ENCODE data around the gene STARD8.
"Not testable (repeated sequence)": the region's sequence is repeated elsewhere in the genome, so short reads cannot be mapped to it uniquely, and the experiment has no call there.

The STARD8 gene, protein sequence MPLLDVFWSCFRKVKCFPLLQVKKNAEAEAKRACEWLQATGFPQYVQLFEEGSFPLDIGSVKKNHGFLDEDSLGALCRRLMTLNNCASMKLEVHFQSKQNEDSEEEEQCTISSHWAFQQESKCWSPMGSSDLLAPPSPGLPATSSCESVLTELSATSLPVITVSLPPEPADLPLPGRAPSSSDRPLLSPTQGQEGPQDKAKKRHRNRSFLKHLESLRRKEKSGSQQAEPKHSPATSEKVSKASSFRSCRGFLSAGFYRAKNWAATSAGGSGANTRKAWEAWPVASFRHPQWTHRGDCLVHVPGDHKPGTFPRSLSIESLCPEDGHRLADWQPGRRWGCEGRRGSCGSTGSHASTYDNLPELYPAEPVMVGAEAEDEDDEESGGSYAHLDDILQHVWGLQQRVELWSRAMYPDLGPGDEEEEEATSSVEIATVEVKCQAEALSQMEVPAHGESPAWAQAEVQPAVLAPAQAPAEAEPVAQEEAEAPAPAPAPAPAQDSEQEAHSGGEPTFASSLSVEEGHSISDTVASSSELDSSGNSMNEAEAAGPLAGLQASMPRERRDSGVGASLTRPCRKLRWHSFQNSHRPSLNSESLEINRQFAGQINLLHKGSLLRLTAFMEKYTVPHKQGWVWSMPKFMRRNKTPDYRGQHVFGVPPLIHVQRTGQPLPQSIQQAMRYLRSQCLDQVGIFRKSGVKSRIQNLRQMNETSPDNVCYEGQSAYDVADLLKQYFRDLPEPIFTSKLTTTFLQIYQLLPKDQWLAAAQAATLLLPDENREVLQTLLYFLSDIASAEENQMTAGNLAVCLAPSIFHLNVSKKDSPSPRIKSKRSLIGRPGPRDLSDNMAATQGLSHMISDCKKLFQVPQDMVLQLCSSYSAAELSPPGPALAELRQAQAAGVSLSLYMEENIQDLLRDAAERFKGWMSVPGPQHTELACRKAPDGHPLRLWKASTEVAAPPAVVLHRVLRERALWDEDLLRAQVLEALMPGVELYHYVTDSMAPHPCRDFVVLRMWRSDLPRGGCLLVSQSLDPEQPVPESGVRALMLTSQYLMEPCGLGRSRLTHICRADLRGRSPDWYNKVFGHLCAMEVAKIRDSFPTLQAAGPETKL

DNA sequence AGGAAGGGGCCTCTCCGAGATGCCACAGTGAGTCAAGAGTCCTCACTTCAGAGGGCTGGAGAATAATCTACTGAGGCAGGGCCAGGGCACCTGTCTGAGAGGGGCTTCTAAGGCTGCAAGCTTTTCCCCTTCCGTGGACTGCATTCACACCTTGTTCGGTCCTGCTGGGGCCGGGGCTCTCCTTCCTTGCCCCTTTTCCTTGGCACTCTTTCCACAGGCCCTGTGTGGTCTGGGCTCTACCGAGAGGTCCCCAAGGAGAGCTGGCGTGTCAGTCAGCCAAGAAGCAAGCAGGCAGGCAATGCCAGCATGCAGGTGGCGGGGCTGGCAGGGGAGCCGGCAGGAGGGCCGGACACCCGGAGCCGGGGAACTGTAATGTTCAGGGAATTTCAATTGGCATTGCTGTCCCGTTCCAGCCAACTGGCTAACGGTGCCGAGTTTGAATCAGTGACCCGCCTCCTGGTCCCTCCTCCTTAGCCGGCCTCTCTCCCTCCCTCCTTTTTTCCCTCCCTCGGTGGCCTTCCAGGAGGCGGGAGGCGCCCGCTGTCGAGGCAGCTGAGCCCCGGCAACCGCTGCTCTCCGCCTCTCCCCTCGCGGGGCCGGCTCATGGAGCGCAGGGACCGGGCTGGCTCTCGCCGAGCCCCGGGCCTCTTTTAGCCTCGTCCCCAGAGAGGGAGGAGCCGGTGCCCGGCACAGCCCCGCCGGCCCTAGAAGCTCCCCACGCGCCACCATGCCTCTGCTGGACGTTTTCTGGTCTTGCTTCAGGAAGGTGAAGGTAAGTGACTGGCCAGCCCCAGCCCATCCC, at the start of gene STARD8:
STARD8 (plus strand) TSS at position 511 of the 802 bp plus-strand sequence; CDS start at position 728, 217 bp downstream.
- in situ Hi-C loops (cut with HindIII; ENCODE audit: low pct_unique_long_range_greater_than_20kb, low sequenced_read_pairs) = no loop called here
- TF ChIP-seq JUND (IDR thresholded peaks at IDR 0.05; ENCODE audit: low read depth) = no peak
- DNase-seq (ENCODE audit: low read depth in 1 of 2, low spot score in 1 of 2) = peak; percentile 38 to 76

DNA sequence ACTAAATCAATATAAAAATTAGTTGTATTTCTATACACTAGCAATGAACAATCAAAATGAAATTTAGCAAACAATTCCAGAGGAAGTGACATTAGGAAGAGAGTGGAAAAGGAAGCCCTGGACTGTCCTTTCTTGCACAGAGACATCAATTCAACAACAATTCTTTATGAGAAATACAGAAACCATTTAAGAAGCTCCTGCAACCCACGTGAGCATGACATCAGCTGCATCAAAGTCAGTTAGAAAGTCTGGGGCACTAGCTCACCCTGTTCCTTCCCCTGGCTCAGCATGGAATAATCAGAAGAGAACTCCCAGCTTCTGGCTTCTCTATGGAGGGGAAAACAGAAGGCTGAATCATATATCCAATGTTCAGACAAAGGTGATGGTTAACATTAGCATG, 48.6 kb upstream of the STARD8 start:
- in situ Hi-C loops (cut with HindIII; ENCODE audit: low pct_unique_long_range_greater_than_20kb, low sequenced_read_pairs) = no loop called here
- no peak for TF ChIP-seq JUND (IDR thresholded peaks at IDR 0.05; ENCODE audit: low read depth)
- no peak for DNase-seq (ENCODE audit: low read depth in 1 of 2, low spot score in 1 of 2)

DNA sequence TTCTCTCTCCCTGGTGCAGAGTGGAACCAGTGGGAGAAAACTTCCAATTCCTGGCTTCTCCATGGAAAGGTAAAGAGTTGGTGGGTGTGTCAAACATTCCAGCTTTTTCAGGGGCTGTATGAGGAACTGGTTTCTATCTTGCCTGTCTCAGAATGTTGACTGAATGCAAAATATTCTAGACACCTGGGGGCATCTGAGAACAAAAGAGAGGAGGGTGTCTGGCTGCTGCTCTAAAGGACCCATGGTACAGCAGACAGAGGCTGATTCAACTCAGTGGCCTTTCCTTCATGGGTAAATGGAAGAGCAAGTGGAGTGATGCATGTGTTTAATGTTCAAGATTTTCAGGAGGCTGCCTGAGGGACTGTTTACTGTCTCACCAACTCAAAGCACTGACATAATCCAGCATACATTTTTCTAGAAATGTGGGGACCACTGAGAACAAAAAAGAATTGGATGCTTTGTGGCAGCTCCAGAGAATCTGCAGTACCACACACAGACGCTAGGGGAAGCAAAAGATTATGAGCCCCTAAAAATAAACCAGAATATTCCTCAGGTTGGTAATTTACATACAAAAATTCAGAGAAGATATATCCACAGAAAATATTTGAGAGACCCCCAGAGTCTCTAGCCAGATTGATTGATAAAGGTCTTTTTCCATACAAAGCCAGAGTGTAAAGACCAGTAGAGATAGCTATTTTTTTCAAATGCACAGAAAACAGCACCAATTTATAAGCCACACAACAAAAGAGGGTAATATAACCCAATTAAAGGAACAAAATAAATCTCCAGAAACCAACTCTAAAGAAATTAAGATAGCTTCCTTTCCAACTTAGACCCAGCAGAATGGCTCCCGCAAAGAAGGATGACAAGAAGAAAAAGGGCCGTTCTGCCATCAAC, 48.0 kb upstream of the STARD8 start:
- no peak for TF ChIP-seq JUND (IDR thresholded peaks at IDR 0.05; ENCODE audit: low read depth)
- peak in 1 of 2 experiments; percentile 14 for DNase-seq (ENCODE audit: low read depth in 1 of 2, low spot score in 1 of 2)
- in situ Hi-C loops (cut with HindIII; ENCODE audit: low pct_unique_long_range_greater_than_20kb, low sequenced_read_pairs) = no loop called here

DNA sequence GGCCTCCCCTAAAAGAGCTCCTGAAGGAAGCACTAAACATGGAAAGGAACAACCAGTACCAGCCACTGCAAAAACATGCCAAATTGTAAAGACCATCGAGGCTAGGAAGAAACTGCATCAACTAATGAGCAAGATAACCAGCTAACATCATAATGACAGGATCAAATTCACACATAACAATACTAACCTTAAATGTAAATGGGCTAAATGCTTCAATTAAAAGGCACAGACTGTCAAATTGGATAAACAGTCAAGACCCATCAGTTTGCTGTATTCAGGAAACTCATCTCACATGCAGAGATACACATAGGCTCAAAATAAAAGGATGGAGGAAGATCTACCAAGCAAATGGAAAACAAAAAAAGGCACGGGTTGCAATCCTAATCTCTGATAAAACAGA, 43.2 kb upstream of the STARD8 start:
- in situ Hi-C loops (cut with HindIII; ENCODE audit: low pct_unique_long_range_greater_than_20kb, low sequenced_read_pairs) = not testable (repeated sequence)

DNA sequence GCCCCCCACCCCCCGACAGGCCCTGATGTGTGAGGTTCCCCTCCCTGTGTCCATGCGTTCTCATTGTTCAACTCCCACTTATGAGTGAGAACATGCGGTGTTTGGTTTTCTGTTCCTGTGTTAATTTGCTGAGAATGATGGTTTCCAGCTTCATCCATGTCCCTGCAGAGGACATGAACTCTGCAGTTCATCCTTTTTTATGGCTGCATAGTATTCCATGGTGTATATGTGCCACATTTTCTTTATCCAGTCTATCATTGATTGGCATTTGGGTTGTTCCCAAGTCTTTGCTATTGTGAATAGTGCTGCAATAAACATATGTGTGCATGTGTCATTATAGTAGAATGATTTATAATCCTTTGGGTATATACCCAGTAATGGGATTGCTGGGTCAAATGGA, 32.7 kb upstream of the STARD8 start:
- DNase-seq (ENCODE audit: low read depth in 1 of 2, low spot score in 1 of 2); in situ Hi-C loops (cut with HindIII; ENCODE audit: low pct_unique_long_range_greater_than_20kb, low sequenced_read_pairs): not testable (repeated sequence)

More for the DNA sequence above, 43.2 kb upstream of the STARD8 start:
- not testable (repeated sequence) for DNase-seq (ENCODE audit: low read depth in 1 of 2, low spot score in 1 of 2)

DNA sequence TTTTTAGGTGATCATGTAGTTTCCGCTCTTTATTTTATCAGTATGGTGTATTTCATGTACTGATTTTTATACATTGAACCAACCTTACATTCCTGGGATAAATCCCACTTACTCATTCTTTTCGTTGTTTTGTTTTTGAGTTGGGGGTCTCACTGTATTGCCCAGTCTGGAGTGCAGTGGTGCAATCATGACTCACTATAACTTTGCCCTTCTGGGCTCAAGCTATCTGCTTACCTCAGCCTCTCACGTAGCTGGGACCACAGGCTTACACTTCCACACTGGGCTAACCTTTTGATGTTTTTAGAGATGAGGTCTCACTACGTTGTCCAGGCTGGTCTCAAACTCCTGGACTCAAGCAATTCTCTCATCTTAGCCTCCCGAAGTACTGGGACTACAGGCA, 19.5 kb upstream of the STARD8 start:
- no peak for DNase-seq (ENCODE audit: low read depth in 1 of 2, low spot score in 1 of 2)
- in situ Hi-C loops (cut with HindIII; ENCODE audit: low pct_unique_long_range_greater_than_20kb, low sequenced_read_pairs) = no loop called here
- no peak for TF ChIP-seq JUND (IDR thresholded peaks at IDR 0.05; ENCODE audit: low read depth)

DNA sequence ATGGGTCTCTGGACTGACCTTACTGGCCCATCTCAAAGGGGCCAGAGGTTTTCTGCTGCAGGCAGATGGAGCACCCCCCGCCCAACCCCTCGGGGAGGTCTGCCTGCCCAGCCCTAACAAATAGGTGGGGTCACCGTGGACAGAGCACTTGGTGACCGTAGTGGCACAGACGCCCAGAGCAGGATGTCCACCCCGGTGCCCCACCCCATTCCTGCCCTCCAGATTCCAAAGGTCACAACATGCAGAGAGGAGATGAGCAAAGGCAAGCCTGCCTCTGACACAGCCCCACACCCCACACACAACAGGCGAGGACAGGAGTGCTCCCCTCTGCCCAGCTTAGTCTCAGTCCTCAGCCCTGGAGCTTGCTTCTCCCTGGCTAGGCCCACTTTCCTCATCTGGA, 17.5 kb upstream of the STARD8 start:
- in situ Hi-C loops (cut with HindIII; ENCODE audit: low pct_unique_long_range_greater_than_20kb, low sequenced_read_pairs); DNase-seq (ENCODE audit: low read depth in 1 of 2, low spot score in 1 of 2): not testable (repeated sequence)

DNA sequence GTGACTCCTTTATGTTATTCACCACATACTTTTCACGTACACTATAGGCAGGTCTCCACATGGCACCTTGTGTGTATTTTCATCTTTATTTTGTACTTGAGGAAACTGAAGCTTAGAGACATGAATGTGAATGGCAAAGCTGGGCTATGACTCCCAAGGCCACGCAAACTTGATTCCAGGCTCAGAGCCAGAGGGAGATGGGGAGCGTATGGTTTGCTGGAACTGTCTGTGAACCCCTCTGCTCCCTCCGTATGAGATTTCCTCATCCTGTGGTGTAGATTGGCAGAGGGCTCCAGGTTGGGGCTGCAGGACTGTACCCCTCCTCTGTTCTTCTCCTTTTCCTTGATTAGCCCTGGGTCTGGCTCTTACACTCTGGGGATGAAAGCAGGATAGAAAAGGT, 16.1 kb upstream of the STARD8 start:
- in situ Hi-C loops (cut with HindIII; ENCODE audit: low pct_unique_long_range_greater_than_20kb, low sequenced_read_pairs) = no loop called here
- no peak for DNase-seq (ENCODE audit: low read depth in 1 of 2, low spot score in 1 of 2)
- no peak for TF ChIP-seq JUND (IDR thresholded peaks at IDR 0.05; ENCODE audit: low read depth)

DNA sequence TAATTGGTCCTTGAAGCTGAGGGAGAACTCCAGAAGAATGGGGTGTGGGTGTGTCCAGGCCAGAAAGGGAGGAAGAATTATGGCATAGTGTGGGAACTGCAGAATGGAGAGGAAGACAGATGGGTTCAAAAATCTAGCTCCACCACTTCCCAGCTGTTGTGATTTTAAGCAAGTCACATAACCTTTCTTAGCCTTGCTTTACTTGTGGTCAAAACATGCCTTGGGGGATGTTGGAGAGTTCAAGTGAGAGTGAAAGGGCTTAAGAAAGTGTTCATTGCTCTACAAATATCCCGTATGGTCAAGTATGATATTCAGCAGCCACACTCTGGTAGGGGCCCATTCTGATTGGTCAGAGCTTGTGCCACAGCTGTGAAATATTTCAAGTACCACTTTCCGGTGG, 15.0 kb upstream of the STARD8 start:
- in situ Hi-C loops (cut with HindIII; ENCODE audit: low pct_unique_long_range_greater_than_20kb, low sequenced_read_pairs) = no loop called here
- no peak for DNase-seq (ENCODE audit: low read depth in 1 of 2, low spot score in 1 of 2)
- TF ChIP-seq JUND (IDR thresholded peaks at IDR 0.05; ENCODE audit: low read depth) = no peak

DNA sequence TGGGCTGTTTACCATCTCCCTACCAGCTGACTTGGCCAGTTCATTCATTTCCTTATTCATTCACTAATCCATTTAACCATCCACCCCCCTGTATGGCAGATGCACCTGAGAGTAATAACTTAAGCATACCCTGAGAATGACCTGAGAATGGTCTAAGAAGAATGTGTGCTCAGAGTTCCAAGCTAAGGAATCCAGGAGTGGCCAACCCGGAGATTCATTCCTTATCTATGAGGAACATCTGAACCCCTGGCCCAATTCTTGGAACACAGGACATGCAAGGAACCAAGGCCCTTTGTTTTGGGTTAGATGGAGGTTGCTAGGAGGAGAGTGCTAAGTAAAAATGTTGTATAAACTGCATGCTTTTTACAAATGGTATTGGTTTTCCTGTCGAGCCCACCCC, 13.5 kb upstream of the STARD8 start:
- in situ Hi-C loops (cut with HindIII; ENCODE audit: low pct_unique_long_range_greater_than_20kb, low sequenced_read_pairs) = no loop called here
- TF ChIP-seq JUND (IDR thresholded peaks at IDR 0.05; ENCODE audit: low read depth) = no peak
- DNase-seq (ENCODE audit: low read depth in 1 of 2, low spot score in 1 of 2) = no peak

DNA sequence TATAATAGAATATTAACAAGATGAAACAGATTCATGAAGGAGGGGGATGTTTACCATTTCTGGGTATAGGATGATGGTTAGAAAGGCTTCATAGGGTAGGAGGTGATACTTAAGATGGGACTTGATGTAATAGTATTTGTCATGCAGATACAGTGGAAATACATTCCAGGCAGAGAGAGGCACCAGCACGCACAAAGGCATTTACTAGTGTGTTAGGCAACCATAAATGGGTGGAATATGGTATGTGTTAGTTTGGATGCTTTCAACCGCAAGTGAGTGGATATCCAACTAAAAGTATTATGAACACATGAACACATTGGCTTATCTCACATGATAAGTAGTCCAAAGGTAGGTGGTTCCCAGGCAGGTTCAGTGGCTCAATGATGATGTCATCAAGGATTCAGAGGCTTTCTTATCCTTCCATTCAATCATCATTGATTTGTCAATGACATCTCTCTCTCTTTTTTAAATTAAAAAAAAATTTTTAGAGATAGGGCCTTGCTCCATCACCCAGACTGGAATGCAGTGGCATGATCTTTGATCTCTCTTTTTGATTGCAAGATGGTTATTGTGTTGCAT, 12.7 kb upstream of the STARD8 start:
- TF ChIP-seq JUND (IDR thresholded peaks at IDR 0.05; ENCODE audit: low read depth) = no peak
- in situ Hi-C loops (cut with HindIII; ENCODE audit: low pct_unique_long_range_greater_than_20kb, low sequenced_read_pairs) = no loop called here
- DNase-seq (ENCODE audit: low read depth in 1 of 2, low spot score in 1 of 2) = no peak
